ENCODE results near the gene ZSWIM6. TPM values are rescaled to one million over a fixed set of nuclear protein-coding genes. Genes with fewer than 3 reads are reported as not detected.

ZSWIM6 gene
- polyA plus RNA-seq, 1 donor, result 18.0 TPM

DNA sequence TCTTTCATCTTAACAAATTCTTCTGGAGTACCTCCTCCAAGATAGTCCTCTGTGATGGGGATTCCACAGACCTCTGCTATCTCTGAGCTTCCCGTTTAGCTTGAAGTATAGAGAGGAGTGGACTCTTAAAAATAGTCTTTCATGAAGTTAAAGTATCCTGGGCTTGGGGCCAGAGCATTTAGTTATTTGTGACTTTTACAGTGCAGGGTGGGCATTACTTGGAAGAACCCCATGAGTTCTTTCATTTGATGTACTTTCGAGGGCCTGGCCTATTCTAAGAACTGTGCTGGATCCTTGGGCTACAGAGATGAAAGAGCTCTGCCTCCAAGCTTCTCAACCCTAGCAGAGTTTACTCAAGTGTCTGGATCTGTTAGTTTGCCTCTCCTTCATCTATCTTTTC is 131.5 kb downstream of the ZSWIM6 start:
- Histone ChIP-seq H3K36me3 (ENCODE audit: control insufficient read depth, insufficient read depth, low read length) (no peaks in the 10 kb centered on the region), H3K4me3 (ENCODE audit: low read length) (no peak overlapping the region), H3K27me3 (ENCODE audit: control insufficient read depth, insufficient read depth, low read length) (no peaks in the 10 kb centered on the region), H3K4me1 (ENCODE audit: control insufficient read depth, insufficient read depth, low read length) (peaks cover 6% of the 10 kb centered on the region), H3K9me3 (ENCODE audit: control insufficient read depth, low read depth, low read length) (no peaks in the 10 kb centered on the region), H3K27ac (ENCODE audit: low read length) (no peak overlapping the region)
- no peak for DNase-seq
- no CpG with 5 or more reads among the region's 2 CpGs for WGBS (ENCODE audit: insufficient coverage, low lambda C conversion rate)

DNA sequence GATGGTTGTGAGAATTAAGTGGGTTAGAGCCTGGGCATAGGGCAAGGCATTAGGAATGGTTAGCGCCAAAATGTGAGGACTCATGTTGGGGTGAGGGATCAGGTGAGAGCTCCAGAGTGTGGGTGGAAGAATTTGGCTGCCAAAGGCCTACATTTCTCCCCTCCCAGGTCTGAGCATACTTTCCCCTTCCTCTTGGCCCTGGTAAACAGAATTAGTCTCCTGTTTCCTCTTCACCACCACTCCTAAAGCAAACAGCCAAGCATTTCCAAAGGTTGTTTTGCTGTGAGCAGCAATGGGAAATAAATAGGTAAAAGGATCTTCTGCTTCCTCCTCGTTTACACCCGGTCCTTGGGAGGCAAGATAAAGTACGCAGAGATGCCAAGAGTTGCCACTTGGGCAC is 132.5 kb downstream of the ZSWIM6 start:
- H3K9me3 ChIP-seq (ENCODE audit: control insufficient read depth, low read depth, low read length), result no peaks in the 10 kb centered on the region
- no peak overlapping the region for H3K4me3 ChIP-seq (ENCODE audit: low read length)
- WGBS (ENCODE audit: insufficient coverage, low lambda C conversion rate), result 60% methylated on average over 1 of the region's 4 CpGs
- H3K27me3 ChIP-seq (ENCODE audit: control insufficient read depth, insufficient read depth, low read length), result no peaks in the 10 kb centered on the region
- peaks cover 6% of the 10 kb centered on the region for H3K4me1 ChIP-seq (ENCODE audit: control insufficient read depth, insufficient read depth, low read length)
- no peaks in the 10 kb centered on the region for H3K36me3 ChIP-seq (ENCODE audit: control insufficient read depth, insufficient read depth, low read length)
- DNase-seq, result no peak
- H3K27ac ChIP-seq (ENCODE audit: low read length), result no peak overlapping the region

DNA sequence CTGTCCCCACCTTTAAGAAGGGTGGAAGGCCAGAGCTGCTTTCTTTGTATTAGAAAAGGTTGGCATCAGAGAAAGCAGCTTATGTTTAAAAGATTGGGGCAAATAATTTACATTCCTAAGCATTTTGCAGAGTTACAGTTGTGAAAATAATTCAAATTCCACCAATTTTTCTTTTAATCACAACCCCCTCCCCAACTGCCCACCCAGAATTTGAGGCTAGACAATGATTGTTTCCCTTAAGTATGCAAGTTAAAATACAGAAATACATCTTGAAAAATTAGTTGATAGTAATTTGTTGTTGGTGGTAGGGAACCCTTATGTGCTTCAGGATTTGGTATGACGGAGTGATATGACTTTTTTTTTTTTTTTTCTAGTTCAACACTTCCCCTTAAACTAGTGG is 133.0 kb downstream of the ZSWIM6 start:
- Histone ChIP-seq H3K27ac (ENCODE audit: low read length) (no peak overlapping the region), H3K4me3 (ENCODE audit: low read length) (no peak overlapping the region), H3K36me3 (ENCODE audit: control insufficient read depth, insufficient read depth, low read length) (no peaks in the 10 kb centered on the region), H3K27me3 (ENCODE audit: control insufficient read depth, insufficient read depth, low read length) (no peaks in the 10 kb centered on the region), H3K9me3 (ENCODE audit: control insufficient read depth, low read depth, low read length) (no peaks in the 10 kb centered on the region), H3K4me1 (ENCODE audit: control insufficient read depth, insufficient read depth, low read length) (peaks cover 6% of the 10 kb centered on the region)
- DNase-seq, result no peak
- WGBS (ENCODE audit: insufficient coverage, low lambda C conversion rate), result 100% methylated on average over 1 of the region's 1 CpG

DNA sequence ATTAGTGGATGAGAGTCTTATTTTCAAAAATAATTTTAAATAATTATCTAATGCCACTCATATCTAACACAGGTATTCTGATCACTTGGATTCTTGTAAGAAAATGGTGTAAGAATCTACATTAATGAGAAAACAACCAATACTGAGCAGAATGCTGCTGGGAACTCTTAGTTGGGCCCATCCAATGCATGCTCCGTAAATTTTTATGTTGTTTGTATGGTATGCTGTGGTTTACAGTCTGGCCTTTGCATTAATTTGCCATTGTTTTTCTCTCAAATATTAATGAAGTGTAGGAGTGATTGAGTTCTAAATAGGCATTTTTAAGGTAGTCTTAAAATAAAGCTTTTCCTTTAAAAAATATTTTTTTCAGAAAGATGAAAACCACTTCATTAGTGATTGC is 133.4 kb downstream of the ZSWIM6 start:
- Histone ChIP-seq H3K27ac (ENCODE audit: low read length) (no peak overlapping the region), H3K4me3 (ENCODE audit: low read length) (no peak overlapping the region), H3K4me1 (ENCODE audit: control insufficient read depth, insufficient read depth, low read length) (peaks cover 6% of the 10 kb centered on the region), H3K36me3 (ENCODE audit: control insufficient read depth, insufficient read depth, low read length) (no peaks in the 10 kb centered on the region), H3K27me3 (ENCODE audit: control insufficient read depth, insufficient read depth, low read length) (no peaks in the 10 kb centered on the region), H3K9me3 (ENCODE audit: control insufficient read depth, low read depth, low read length) (no peaks in the 10 kb centered on the region)
- 100% methylated on average over 1 of the region's 1 CpG for WGBS (ENCODE audit: insufficient coverage, low lambda C conversion rate)
- DNase-seq, result no peak

DNA sequence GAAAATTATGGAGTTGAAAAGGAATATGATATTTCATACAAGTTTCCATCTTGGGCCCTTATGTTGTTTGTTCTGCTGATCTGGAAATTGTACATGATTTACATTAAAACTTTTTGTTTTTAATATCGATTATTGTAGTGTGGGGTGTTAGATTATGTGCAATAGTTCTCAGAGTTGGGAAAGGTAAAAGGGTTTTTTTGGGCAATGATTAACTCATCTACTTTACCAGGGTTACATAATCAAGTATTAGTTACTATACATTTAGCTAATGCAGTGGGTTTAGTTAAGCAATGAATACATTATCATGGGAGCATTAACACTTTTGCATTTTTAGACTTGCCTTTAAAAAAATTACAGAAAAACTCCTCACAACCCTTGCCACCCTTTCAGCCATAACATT is 134.0 kb downstream of the ZSWIM6 start:
- Histone ChIP-seq H3K4me1 (ENCODE audit: control insufficient read depth, insufficient read depth, low read length) (peaks cover 6% of the 10 kb centered on the region), H3K9me3 (ENCODE audit: control insufficient read depth, low read depth, low read length) (no peaks in the 10 kb centered on the region), H3K27ac (ENCODE audit: low read length) (no peak overlapping the region), H3K36me3 (ENCODE audit: control insufficient read depth, insufficient read depth, low read length) (no peaks in the 10 kb centered on the region), H3K27me3 (ENCODE audit: control insufficient read depth, insufficient read depth, low read length) (no peaks in the 10 kb centered on the region), H3K4me3 (ENCODE audit: low read length) (no peak overlapping the region)
- DNase-seq, result no peak
- no CpG with 5 or more reads among the region's 1 CpG for WGBS (ENCODE audit: insufficient coverage, low lambda C conversion rate)

DNA sequence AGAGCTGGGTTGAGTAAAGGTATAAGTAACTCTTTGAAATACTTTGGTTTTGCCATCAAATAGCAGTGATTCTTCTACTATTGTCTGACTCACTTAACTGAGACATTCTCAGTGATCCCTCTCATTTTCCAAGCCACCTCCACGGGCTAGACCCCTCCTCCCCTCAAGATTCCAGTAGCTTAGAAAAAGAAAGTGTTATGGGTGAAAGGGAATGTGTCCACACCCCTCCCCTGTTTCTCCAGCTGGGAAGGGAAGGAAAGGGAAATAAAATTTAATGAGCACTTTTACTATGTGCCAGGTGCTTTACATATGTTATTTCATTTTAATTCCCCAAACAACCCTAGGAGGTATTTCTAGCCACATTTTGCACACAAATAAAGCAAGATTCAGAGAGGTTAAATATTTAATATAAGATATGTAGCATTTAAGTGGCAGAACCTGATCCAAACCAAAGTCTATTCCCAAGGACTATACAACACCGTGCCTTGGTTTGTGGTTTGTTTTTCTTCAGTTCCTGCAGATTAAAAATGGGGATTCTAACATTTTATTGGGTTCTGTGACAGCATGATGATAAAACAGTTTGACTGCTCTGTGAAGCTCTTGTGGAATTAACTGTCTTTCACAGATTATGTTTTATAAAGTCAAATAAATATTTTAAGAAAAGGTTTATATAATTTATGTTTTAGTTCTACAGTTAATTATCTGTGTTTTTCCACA is 135.9 kb downstream of the ZSWIM6 start:
- Histone ChIP-seq H3K36me3 (ENCODE audit: control insufficient read depth, insufficient read depth, low read length) (no peaks in the 10 kb centered on the region), H3K27me3 (ENCODE audit: control insufficient read depth, insufficient read depth, low read length) (no peaks in the 10 kb centered on the region), H3K4me1 (ENCODE audit: control insufficient read depth, insufficient read depth, low read length) (no peaks in the 10 kb centered on the region), H3K9me3 (ENCODE audit: control insufficient read depth, low read depth, low read length) (no peaks in the 10 kb centered on the region), H3K4me3 (ENCODE audit: low read length) (no peak overlapping the region), H3K27ac (ENCODE audit: low read length) (no peak overlapping the region)
- WGBS (ENCODE audit: insufficient coverage, low lambda C conversion rate), result no CpG with 5 or more reads among the region's 2 CpGs
- DNase-seq, result no peak

DNA sequence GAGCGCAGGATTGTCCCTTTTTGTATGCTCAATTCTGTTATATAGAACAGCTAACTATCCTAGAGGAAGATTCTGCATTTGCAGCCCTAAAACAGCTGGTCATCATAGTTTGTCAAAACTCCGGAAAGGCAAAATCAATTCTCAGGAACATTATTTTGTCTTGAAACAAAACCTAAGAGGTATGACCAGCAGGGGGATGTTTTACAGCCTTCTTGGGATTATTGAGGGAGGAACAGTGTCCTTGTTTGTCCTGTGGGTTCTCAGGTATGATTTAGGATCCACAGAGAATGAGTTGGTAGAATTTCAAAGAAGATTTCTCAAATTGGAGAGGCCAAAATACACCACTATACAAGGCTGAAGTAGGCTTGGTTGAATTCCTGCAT is 136.4 kb downstream of the ZSWIM6 start:
- WGBS (ENCODE audit: insufficient coverage, low lambda C conversion rate), result 67% methylated on average over 1 of the region's 2 CpGs
- Histone ChIP-seq H3K36me3 (ENCODE audit: control insufficient read depth, insufficient read depth, low read length) (no peaks in the 10 kb centered on the region), H3K27me3 (ENCODE audit: control insufficient read depth, insufficient read depth, low read length) (no peaks in the 10 kb centered on the region), H3K27ac (ENCODE audit: low read length) (no peak overlapping the region), H3K9me3 (ENCODE audit: control insufficient read depth, low read depth, low read length) (no peaks in the 10 kb centered on the region), H3K4me3 (ENCODE audit: low read length) (no peak overlapping the region), H3K4me1 (ENCODE audit: control insufficient read depth, insufficient read depth, low read length) (no peaks in the 10 kb centered on the region)
- DNase-seq, result no peak

DNA sequence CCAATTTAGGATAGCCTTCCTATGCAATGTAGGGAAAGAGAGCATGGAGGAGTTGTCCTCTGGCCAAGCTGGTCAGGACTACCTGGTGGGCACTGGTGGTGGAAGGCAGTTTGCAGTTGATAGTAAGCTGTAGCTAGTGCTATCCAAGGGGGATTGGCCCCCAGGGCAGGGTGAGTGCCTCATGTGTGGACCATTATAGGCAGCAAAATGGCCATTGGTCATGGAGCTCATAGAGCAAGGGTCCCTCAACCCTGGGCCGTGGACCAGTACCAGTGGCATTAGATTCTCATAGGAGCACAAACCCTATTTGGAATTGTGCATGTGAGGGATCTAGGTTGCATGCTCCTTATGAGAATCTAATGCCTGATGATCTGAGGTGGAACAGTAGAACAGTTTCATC is 139.3 kb downstream of the ZSWIM6 start:
- no CpG with 5 or more reads among the region's 1 CpG for WGBS (ENCODE audit: insufficient coverage, low lambda C conversion rate)
- no peaks in the 10 kb centered on the region for H3K4me1 ChIP-seq (ENCODE audit: control insufficient read depth, insufficient read depth, low read length)
- H3K4me3 ChIP-seq (ENCODE audit: low read length), result no peak overlapping the region
- H3K27me3 ChIP-seq (ENCODE audit: control insufficient read depth, insufficient read depth, low read length), result no peaks in the 10 kb centered on the region
- no peaks in the 10 kb centered on the region for H3K9me3 ChIP-seq (ENCODE audit: control insufficient read depth, low read depth, low read length)
- DNase-seq, result no peak
- H3K27ac ChIP-seq (ENCODE audit: low read length), result no peak overlapping the region
- H3K36me3 ChIP-seq (ENCODE audit: control insufficient read depth, insufficient read depth, low read length), result peaks cover 4% of the 10 kb centered on the region

DNA sequence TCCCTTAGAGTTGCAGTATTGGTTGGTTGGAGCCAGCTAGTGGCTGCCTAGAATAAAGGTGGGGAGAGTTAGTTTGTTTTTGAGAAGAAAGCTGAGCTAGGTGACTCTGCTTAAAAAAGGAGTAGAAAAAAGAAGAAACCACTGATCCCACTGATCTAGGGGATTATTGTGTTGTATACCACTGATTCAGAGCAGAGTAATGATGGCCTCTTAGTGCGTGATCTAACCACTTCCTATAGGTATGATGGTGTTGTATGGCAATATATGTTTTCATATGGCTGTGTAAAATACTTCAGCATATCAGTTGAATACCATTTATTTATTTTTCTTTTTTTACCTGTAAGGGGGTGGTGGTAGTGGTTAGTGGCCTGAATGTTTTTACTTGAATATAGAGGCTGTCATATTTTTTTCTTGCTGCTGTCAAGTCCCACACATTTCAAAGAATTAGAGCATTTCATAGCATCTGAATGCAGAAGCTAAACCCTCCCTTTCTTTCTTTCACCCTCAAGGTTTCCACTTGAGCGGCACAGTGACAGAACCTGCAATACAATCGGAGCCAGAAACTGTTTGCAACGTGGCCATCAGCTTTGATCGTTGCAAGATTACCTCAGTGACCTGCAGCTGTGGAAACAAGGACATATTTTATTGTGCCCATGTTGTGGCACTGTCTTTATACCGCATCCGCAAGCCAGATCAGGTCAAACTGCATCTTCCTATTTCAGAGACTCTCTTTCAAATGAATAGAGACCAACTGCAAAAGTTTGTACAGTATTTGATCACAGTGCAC is 140.3 kb downstream of the ZSWIM6 start:
- 100% methylated on average over 1 of the region's 7 CpGs for WGBS (ENCODE audit: insufficient coverage, low lambda C conversion rate)
- peaks cover 4% of the 10 kb centered on the region for H3K36me3 ChIP-seq (ENCODE audit: control insufficient read depth, insufficient read depth, low read length)
- H3K27me3 ChIP-seq (ENCODE audit: control insufficient read depth, insufficient read depth, low read length), result no peaks in the 10 kb centered on the region
- no peak for DNase-seq
- H3K9me3 ChIP-seq (ENCODE audit: control insufficient read depth, low read depth, low read length), result no peaks in the 10 kb centered on the region
- H3K4me3 ChIP-seq (ENCODE audit: low read length), result no peak overlapping the region
- no peak overlapping the region for H3K27ac ChIP-seq (ENCODE audit: low read length)
- H3K4me1 ChIP-seq (ENCODE audit: control insufficient read depth, insufficient read depth, low read length), result no peaks in the 10 kb centered on the region

DNA sequence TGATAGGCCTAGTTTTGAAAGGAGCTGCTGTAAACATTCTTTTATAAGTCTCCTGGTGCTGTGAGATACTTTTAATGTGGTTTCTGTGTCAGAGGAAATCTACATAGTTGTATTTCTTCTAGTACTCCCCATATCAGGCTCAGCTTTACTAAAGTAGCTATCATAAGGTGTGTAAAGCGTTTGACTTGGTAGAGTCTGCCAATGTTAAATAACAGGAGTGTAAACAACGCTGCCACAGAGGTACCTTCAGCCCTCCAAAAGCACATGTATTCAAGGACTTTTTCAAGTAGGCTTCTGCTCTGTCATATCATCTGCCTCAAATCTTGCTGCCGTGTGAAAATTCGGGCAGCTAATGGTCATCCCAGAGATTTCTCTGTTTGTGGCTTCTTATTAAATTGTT is 142.7 kb downstream of the ZSWIM6 start:
- no CpG with 5 or more reads among the region's 4 CpGs for WGBS (ENCODE audit: insufficient coverage, low lambda C conversion rate)
- no peaks in the 10 kb centered on the region for H3K9me3 ChIP-seq (ENCODE audit: control insufficient read depth, low read depth, low read length)
- no peak for DNase-seq

DNA sequence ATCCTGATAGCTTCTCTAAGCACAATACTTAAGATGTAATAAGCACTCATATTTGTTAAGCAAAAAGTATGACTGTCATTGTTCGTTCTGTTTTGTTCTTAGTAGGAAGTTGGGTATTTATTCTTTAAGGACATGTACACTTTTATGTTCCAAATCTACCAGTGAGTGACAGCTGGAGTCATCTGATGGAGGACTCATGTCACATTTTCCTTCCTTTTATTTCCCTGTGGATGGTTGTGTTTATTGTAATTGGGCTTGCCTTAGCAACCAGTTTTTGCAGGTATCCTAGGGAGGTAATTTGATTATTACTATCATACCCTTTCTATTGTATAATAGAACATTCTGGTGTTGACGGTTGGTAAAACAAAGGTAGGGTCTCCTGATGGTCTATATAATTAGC is 145.7 kb downstream of the ZSWIM6 start:
- H3K4me1 ChIP-seq (ENCODE audit: control insufficient read depth, insufficient read depth, low read length), result no peaks in the 10 kb centered on the region
- no peak for DNase-seq

More for the DNA sequence above, 142.7 kb downstream of the ZSWIM6 start:
- no peak overlapping the region for H3K4me3 ChIP-seq (ENCODE audit: low read length)
- peaks cover 6% of the 10 kb centered on the region for H3K36me3 ChIP-seq (ENCODE audit: control insufficient read depth, insufficient read depth, low read length)
- no peaks in the 10 kb centered on the region for H3K27me3 ChIP-seq (ENCODE audit: control insufficient read depth, insufficient read depth, low read length)
- no peaks in the 10 kb centered on the region for H3K4me1 ChIP-seq (ENCODE audit: control insufficient read depth, insufficient read depth, low read length)
- H3K27ac ChIP-seq (ENCODE audit: low read length), result no peak overlapping the region

More for the DNA sequence above, 145.7 kb downstream of the ZSWIM6 start:
- H3K27me3 ChIP-seq (ENCODE audit: control insufficient read depth, insufficient read depth, low read length), result no peaks in the 10 kb centered on the region
- WGBS (ENCODE audit: insufficient coverage, low lambda C conversion rate), result no CpG with 5 or more reads among the region's 2 CpGs
- no peak overlapping the region for H3K4me3 ChIP-seq (ENCODE audit: low read length)
- peaks cover 6% of the 10 kb centered on the region for H3K36me3 ChIP-seq (ENCODE audit: control insufficient read depth, insufficient read depth, low read length)
- no peak overlapping the region for H3K27ac ChIP-seq (ENCODE audit: low read length)
- H3K9me3 ChIP-seq (ENCODE audit: control insufficient read depth, low read depth, low read length), result no peaks in the 10 kb centered on the region
